Esophagus muscularis mucosa (tissue), 4 donors: Measurements from ENCODE around the gene NKX2-1. TPM values are rescaled to one million over a fixed set of nuclear protein-coding genes. Genes with fewer than 3 reads are reported as not detected.

Experiments
- DNase-seq: peaks from one replicate; pipeline ENCODE4 v3.0.0-alpha.2; 2017; ENCODE audit errors: extremely low spot score
- H3K27ac ChIP-seq, 4 donors: fragments of 200-600 bp; sonication (generic); replicated peaks in 1 of 4; 1 replicate in 3 of 4; 2 replicates in 1 of 4; pipeline ENCODE4 v1.5.1; 2016 to 2019; ENCODE audit warnings: mild to moderate bottlenecking in 1 of 4
- H3K27me3 ChIP-seq, 4 donors: fragments of 200-600 bp; sonication (generic); one replicate each; pipeline versions ENCODE4 v1.5.1 to v1.6.0; 2016 to 2019
- H3K36me3 ChIP-seq, 4 donors: fragments of 200-600 bp; sonication (generic); one replicate each; pipeline ENCODE4 v1.5.1; 2016 to 2019
- H3K4me1 ChIP-seq, 4 donors: fragments of 200-600 bp; sonication (generic); one replicate each; pipeline ENCODE4 v1.5.1; 2016 to 2019
- H3K4me3 ChIP-seq, 4 donors: fragments of 200-600 bp; sonication (generic); 1 replicate in 2 of 4; 2 replicates in 2 of 4; pipeline ENCODE4 v1.5.1; 2016 to 2019; ENCODE audit warnings: mild to moderate bottlenecking in 4 of 4, moderate library complexity in 1 of 4
- H3K9me3 ChIP-seq, 4 donors: fragments of 200-600 bp; sonication (generic); 1 replicate in 3 of 4; 2 replicates in 1 of 4; pipeline ENCODE4 v1.5.1; 2016 to 2019
- EP300 ChIP-seq: sonication (generic); formaldehyde crosslinking; IDR thresholded peaks from one replicate; pipeline ENCODE4 v1.6.1; 2017; ENCODE audit warnings: antibody characterized with exemption
- POLR2A ChIP-seq: fragments of 450-650 bp; IDR thresholded peaks from one replicate; pipeline ENCODE4 v1.6.1; 2017; ENCODE audit warnings: antibody characterized with exemption, moderate library complexity, mild to moderate bottlenecking, low read depth
- POLR2AphosphoS5 ChIP-seq, 2 donors: sonication (generic); formaldehyde crosslinking; IDR thresholded peaks; one replicate each; pipeline ENCODE4 v1.6.1; 2017; ENCODE audit warnings: antibody characterized with exemption in 2 of 2
- WGBS: methylation state at CpG from one replicate; pipeline ENCODE4 v1.1.5; 2018; 5-methylcytosine and 5-hydroxymethylcytosine counted together
- intact Hi-C: fragments of 100-400 bp; cut with DNase I; formaldehyde crosslinking; loops from one replicate; pipeline ENCODE4 v1.15.1; 2023
- total RNA-seq, 4 donors: library from RNA; depleted of rRNA; stranded (reverse); fragments of >200 nt; gene quantifications; one replicate each; pipeline versions ENCODE4 v1.1.0 to v1.2.1, GENCODE V29; 2016
- TF ChIP-seq, protein P1 (sequence below), 3 experiments: fragments of 200-600 bp in 2 of 3; fragments of 450-650 bp in 1 of 3; sonication (generic) in 2 of 3; IDR thresholded peaks; one replicate each; pipeline ENCODE4 v1.5.1; 2017 to 2019; ENCODE audit warnings: antibody characterized with exemption in 3 of 3, mild to moderate bottlenecking in 2 of 3, moderate library complexity in 1 of 3

The NKX2-1 gene
- total RNA-seq, 4 donors from 2014 or later: 0.45 to 0.92 TPM; not detected in 2

DNA sequence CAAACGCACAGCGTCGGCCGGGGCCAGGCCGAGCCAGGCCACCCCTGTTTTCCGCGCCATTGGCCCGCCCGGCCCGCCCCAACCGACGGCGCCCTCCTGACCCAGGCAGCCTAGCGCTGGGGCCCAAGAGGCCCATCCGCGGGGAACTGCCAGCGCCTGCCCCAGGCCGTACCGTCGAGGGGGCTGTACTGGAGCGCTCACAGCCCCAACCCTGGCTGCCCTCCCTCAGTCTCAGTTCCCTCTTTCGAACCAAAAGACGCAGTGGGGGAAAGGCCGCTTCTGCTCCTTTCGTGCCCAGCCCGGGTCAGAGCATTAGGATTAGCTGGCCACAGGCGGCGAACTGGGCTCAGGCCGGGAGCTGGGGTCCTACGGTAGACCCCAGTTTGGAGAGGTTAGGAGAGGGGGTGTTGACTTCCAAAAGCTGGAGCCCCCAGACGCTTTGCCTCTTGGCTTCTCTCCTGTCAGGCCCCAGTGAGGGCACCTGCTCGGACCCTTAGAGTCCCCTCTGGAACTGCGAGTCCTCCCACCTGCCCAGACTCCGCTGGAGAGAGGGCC is 1.9 kb downstream of the NKX2-1 start:
- Histone ChIP-seq H3K4me1 (peaks cover 30 to 72% (median 62%) of the 10 kb centered on the region in 4 donors), H3K4me3 (no peak overlapping the region), H3K27ac (no peak overlapping the region), H3K9me3 (no peaks in the 10 kb centered on the region), H3K27me3 (peaks cover 3 to 100% (median 68%) of the 10 kb centered on the region in 4 donors), H3K36me3 (no peaks in the 10 kb centered on the region)
- intact Hi-C loops: no loop called here
- WGBS: 4% methylated on average over 9 of the region's 34 CpGs
- TF ChIP-seq, protein P1, sequence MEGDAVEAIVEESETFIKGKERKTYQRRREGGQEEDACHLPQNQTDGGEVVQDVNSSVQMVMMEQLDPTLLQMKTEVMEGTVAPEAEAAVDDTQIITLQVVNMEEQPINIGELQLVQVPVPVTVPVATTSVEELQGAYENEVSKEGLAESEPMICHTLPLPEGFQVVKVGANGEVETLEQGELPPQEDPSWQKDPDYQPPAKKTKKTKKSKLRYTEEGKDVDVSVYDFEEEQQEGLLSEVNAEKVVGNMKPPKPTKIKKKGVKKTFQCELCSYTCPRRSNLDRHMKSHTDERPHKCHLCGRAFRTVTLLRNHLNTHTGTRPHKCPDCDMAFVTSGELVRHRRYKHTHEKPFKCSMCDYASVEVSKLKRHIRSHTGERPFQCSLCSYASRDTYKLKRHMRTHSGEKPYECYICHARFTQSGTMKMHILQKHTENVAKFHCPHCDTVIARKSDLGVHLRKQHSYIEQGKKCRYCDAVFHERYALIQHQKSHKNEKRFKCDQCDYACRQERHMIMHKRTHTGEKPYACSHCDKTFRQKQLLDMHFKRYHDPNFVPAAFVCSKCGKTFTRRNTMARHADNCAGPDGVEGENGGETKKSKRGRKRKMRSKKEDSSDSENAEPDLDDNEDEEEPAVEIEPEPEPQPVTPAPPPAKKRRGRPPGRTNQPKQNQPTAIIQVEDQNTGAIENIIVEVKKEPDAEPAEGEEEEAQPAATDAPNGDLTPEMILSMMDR (IDR thresholded peaks at IDR 0.05): no peak
- TF ChIP-seq POLR2AphosphoS5 (IDR thresholded peaks at IDR 0.05): no peak
- no peak for TF ChIP-seq EP300
- TF ChIP-seq POLR2A: no peak
- DNase-seq: no peak

DNA sequence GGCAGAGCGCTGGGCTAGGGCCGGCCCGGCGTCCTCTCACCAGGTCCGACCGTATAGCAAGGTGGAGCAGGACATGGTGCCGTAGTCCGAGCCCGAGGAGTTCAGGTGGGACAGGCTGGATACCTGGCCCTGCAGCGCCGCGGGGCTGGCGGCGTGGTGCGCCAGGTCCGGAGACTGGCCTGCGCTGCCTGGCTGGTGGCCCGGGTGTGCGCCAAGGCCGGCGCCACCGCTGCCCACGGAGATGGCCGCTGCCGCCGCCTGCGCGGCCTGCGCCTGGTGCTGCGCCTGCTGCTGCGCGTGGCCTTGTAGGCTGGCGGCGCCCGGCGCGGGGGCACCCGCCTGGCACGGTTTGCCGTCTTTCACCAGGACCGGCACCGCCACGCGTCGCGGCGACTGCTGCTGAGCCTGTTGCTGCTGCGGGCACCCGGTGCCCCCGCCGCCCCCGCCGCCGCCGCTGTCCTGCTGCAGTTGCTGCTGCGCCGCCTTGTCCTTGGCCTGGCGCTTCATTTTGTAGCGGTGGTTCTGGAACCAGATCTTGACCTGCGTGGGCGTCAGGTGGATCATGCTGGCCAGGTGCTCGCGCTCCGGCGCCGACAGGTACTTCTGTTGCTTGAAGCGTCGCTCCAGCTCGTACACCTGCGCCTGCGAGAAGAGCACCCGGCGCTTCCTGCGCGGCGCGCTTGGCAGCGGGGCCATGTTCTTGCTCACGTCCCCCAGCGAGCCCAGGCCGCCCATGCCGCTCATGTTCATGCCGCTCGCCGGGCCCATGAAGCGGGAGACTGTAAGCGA is 2.6 kb downstream of the NKX2-1 start:
- Histone ChIP-seq H3K36me3 (no peaks in the 10 kb centered on the region), H3K4me3 (no peak overlapping the region), H3K27ac (no peak overlapping the region), H3K27me3 (peaks cover 3 to 100% (median 66%) of the 10 kb centered on the region in 4 donors), H3K9me3 (no peaks in the 10 kb centered on the region), H3K4me1 (peaks cover 30 to 65% (median 55%) of the 10 kb centered on the region in 4 donors)
- intact Hi-C loops: no loop called here
- DNase-seq: no peak
- WGBS: under 1% methylated on average over 23 of the region's 87 CpGs
- TF ChIP-seq POLR2AphosphoS5 (IDR thresholded peaks at IDR 0.05): no peak

- H3K27me3 ChIP-seq: peaks cover 3 to 100% (median 65%) of the 10 kb centered on the region in 4 donors
- no peaks in the 10 kb centered on the region for H3K36me3 ChIP-seq
Measured at GRCh38 chr14:36516719-36517241, 3.3 kb downstream of the NKX2-1 start.

GRCh38 chr14:36515896-36516718 is 3.9 kb downstream of the NKX2-1 start:
- H3K4me3 ChIP-seq: no peak overlapping the region
- H3K9me3 ChIP-seq: no peaks in the 10 kb centered on the region
- no peak overlapping the region for H3K27ac ChIP-seq
- no peaks in the 10 kb centered on the region for H3K36me3 ChIP-seq
- peaks cover 24 to 52% (median 43%) of the 10 kb centered on the region in 4 donors for H3K4me1 ChIP-seq
- TF ChIP-seq EP300 (no peak), POLR2AphosphoS5 (IDR thresholded peaks at IDR 0.05) (no peak)
- no peak for DNase-seq
- H3K27me3 ChIP-seq: peaks cover 3 to 99% (median 60%) of the 10 kb centered on the region in 4 donors
- 7% methylated on average over 11 of the region's 11 CpGs for WGBS
- intact Hi-C loops: no loop called here

More at GRCh38 chr14:36516719-36517241, 3.3 kb downstream of the NKX2-1 start:
- Histone ChIP-seq H3K27ac (no peak overlapping the region), H3K9me3 (no peaks in the 10 kb centered on the region), H3K4me1 (peaks cover 30 to 59% (median 49%) of the 10 kb centered on the region in 4 donors), H3K4me3 (no peak overlapping the region)
- DNase-seq: no peak
- TF ChIP-seq POLR2AphosphoS5 (IDR thresholded peaks at IDR 0.05) (no peak), EP300 (no peak), POLR2A (no peak)
- TF ChIP-seq, protein P1 (IDR thresholded peaks at IDR 0.05): no peak
- intact Hi-C loops: no loop called here
- WGBS: 3% methylated on average over 16 of the region's 16 CpGs

- WGBS: 10% methylated on average over 14 of the region's 14 CpGs
- no peak for TF ChIP-seq EP300
- TF ChIP-seq, protein P1 (IDR thresholded peaks at IDR 0.05): no peak
- TF ChIP-seq POLR2A: no peak
- no peak for TF ChIP-seq POLR2AphosphoS5 (IDR thresholded peaks at IDR 0.05)
- no peaks in the 10 kb centered on the region for H3K36me3 ChIP-seq
- H3K9me3 ChIP-seq: no peaks in the 10 kb centered on the region
- intact Hi-C loops: no loop called here
- H3K27me3 ChIP-seq: peaks cover 3 to 99% (median 61%) of the 10 kb centered on the region in 4 donors
- H3K27ac ChIP-seq: no peak overlapping the region
- peaks cover 15 to 43% (median 33%) of the 10 kb centered on the region in 4 donors for H3K4me1 ChIP-seq
- no peak for DNase-seq
- H3K4me3 ChIP-seq: no peak overlapping the region
Measured at GRCh38 chr14:36515105-36515593, 4.9 kb downstream of the NKX2-1 start.
